ENCODE results near the gene TFB2M.
"Not testable (repeated sequence)": the region's sequence is repeated elsewhere in the genome, so short reads cannot be mapped to it uniquely, and the experiment has no call there.

TFB2M gene

DNA sequence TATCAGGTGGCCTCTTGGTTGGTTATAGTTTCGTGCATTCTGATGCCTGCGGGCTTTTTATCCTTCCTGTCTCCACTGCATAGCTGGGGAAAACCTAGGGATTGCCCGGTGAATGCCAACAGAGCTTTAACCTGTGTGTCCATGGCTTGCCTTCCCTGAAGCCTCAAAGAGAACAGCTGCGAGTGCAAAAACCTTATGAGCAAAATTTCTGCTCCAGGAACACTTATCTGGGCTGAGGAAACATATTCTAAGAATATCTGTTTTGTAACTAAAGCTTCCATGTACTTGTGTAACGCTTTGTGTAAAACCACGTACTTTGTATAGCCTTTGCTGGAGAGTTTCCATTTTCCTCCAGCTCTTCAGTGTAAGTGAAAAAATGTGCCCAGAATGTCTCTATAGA lies 7.4 kb upstream of the TFB2M start:
- TF ChIP-seq MYC (IDR thresholded peaks at IDR 0.05; ENCODE audit: low read depth, low read length) (no peak), POLR2A (IDR thresholded peaks at IDR 0.05; ENCODE audit: extremely low read depth, insufficient read length) (no peak)
- TF ChIP-seq, protein P1, sequence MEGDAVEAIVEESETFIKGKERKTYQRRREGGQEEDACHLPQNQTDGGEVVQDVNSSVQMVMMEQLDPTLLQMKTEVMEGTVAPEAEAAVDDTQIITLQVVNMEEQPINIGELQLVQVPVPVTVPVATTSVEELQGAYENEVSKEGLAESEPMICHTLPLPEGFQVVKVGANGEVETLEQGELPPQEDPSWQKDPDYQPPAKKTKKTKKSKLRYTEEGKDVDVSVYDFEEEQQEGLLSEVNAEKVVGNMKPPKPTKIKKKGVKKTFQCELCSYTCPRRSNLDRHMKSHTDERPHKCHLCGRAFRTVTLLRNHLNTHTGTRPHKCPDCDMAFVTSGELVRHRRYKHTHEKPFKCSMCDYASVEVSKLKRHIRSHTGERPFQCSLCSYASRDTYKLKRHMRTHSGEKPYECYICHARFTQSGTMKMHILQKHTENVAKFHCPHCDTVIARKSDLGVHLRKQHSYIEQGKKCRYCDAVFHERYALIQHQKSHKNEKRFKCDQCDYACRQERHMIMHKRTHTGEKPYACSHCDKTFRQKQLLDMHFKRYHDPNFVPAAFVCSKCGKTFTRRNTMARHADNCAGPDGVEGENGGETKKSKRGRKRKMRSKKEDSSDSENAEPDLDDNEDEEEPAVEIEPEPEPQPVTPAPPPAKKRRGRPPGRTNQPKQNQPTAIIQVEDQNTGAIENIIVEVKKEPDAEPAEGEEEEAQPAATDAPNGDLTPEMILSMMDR (IDR thresholded peaks at IDR 0.05; ENCODE audit: low read depth, low read length) = no peak
- TF ChIP-seq, protein P2, sequence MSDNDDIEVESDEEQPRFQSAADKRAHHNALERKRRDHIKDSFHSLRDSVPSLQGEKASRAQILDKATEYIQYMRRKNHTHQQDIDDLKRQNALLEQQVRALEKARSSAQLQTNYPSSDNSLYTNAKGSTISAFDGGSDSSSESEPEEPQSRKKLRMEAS (IDR thresholded peaks at IDR 0.05; ENCODE audit: low read depth, low read length) = no peak
- H3K4me3 ChIP-seq (ENCODE audit: low read depth, low read length) = no peak overlapping the region
- peak; percentile 34 for DNase-seq (ENCODE audit: low read depth)

DNA sequence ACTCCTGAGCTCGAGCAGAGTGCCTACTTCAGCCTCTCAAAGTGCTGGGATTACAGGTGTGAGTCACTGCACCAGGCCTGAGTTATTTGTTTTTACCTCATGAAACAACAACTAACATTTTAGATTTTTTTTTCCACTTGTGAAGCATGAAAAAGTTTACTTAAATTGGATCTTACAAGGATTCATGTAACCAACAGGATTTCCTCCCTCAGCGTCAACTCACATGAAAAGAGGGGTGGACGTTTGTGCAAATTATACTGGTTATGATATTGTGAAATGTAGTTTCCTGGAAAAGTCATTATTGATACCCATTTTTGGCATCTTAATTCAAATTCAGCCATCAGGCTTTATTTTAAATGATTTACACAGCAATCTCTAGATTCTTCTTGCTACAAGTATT lies 6.7 kb upstream of the TFB2M start:
- no peak overlapping the region for H3K4me3 ChIP-seq (ENCODE audit: low read depth, low read length)
- TF ChIP-seq MYC (IDR thresholded peaks at IDR 0.05; ENCODE audit: low read depth, low read length) (no peak), POLR2A (IDR thresholded peaks at IDR 0.05; ENCODE audit: extremely low read depth, insufficient read length) (no peak)
- TF ChIP-seq, protein P2 (IDR thresholded peaks at IDR 0.05; ENCODE audit: low read depth, low read length) = no peak
- DNase-seq (ENCODE audit: low read depth) = peak; percentile 12

DNA sequence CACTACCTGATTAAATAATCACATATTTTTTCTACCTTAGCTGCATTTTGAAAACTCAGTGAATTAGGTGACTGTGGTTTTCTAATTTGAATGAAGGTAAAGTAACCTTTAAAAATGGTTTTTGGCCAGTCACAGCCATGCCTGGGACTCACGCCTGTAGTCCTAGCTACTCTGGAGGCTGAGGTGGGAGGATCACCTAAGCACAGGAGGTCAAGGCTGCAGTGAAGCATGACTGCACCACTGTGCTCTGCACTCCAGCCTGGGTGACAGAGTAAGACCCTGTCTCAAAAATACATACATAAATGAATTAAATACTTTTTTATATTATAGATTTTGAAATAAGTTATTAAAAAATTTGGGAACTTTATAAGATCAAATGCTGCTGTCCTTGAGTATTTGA lies 5.9 kb upstream of the TFB2M start:
- no peak for DNase-seq (ENCODE audit: low read depth)
- no peak overlapping the region for H3K4me3 ChIP-seq (ENCODE audit: low read depth, low read length)
- TF ChIP-seq, protein P2 (IDR thresholded peaks at IDR 0.05; ENCODE audit: low read depth, low read length) = no peak
- TF ChIP-seq POLR2A (IDR thresholded peaks at IDR 0.05; ENCODE audit: extremely low read depth, insufficient read length) (no peak), MYC (IDR thresholded peaks at IDR 0.05; ENCODE audit: low read depth, low read length) (no peak)
- TF ChIP-seq, protein P1 (IDR thresholded peaks at IDR 0.05; ENCODE audit: low read depth, low read length) = no peak

DNA sequence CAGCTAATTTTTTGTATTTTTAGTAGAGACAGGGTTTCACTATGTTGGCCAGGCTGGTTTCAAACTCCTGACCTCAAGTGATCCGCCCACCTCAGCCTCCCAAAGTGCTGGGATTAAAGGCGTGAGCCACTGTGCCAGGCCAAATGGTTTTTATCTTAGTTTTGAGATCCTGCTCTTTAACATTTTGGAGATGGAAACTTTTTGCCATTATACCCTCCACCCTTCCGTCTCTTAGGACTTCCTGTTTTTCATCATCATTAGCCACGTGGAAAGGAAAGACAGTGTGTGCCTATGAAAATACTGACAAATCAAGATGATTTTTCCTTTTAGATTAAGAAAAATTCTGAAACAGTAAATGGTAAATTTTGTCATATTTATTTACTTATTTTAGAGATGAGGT lies 5.2 kb upstream of the TFB2M start:
- H3K4me3 ChIP-seq (ENCODE audit: low read depth, low read length) = not testable (repeated sequence)
- TF ChIP-seq, protein P2 (IDR thresholded peaks at IDR 0.05; ENCODE audit: low read depth, low read length) = peak; percentile 89
- peak; percentile 91 for TF ChIP-seq MYC (IDR thresholded peaks at IDR 0.05; ENCODE audit: low read depth, low read length)
- peak; percentile 44 for DNase-seq (ENCODE audit: low read depth)

DNA sequence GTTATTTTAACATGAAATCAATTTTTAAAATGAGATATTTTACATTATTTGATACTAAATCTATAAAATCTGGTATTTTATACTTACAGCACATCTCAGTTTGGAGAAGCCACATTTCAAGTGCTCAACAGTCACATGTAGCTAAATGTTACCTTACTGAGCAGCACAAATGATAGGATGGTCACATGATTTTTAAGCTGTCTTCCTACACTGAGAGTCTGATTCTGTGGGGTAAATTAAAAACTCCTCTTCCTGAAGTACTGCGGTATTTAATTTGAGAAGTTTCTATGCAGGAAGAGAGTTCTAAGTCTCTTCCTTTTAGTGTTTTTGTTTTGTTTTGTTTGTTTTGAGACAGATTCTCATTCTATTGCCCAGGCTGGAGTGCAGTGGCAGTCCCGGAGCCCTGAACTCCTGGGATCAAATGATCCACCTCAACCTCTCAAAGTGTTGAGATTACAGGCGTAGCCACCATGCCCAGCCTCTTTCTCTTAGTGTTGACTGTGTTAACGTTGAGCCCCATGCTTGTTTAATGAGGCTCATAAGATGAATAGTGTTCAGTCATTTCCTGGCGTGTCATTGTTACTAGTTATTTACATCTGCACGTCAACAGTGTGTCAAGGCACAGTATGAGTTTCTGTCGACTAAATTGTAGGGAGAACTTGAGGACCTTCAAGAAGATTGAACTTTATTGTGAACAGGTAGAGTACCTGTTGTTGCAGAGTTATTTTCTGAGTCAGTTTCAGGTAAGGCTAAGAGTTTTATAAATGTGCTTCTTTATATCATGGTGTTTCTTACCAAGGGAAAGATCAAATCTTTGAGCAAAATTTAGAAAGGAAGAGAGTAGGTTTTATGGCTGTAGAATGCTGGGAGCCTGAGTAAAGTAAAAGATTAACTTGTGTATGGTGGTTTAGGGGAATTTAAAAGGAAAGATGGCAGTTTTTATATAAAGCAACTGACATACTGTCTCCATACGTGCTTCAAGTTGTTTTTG lies 3.5 kb upstream of the TFB2M start:
- DNase-seq (ENCODE audit: low read depth) = peak; percentile 12
- H3K4me3 ChIP-seq (ENCODE audit: low read depth, low read length) = no peak overlapping the region
- TF ChIP-seq, protein P2 (IDR thresholded peaks at IDR 0.05; ENCODE audit: low read depth, low read length) = no peak
- TF ChIP-seq, protein P1 (IDR thresholded peaks at IDR 0.05; ENCODE audit: low read depth, low read length) = no peak
- TF ChIP-seq MYC (IDR thresholded peaks at IDR 0.05; ENCODE audit: low read depth, low read length) (no peak), POLR2A (IDR thresholded peaks at IDR 0.05; ENCODE audit: extremely low read depth, insufficient read length) (no peak)

DNA sequence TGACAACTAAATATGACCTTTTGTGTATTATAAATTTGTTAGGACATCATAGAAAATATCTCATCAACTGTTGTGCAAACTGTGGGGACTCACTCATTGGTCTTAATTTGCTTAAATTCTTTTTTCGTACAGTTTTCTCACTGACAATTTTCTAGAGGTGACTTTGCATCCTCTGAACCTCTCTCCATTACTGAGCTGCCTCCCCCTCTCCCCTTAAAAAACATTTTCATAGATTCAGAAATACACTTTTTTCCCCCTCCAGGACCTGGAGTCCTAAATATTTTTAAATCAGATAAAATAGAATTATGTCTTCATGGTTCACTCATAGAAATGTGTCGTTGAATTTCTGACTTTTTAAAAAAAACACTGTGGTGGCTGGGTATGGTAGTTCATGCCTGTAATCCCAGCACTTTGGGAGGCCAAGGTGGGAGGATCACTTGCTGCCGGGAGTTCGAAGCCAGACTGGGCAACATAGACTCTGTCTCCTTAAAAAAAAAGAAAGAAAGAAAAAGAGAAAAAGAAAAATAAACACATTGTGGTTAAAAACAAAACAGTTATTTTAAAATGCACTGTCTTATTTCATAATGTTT lies 1.7 kb upstream of the TFB2M start:
- TF ChIP-seq POLR2A (IDR thresholded peaks at IDR 0.05; ENCODE audit: extremely low read depth, insufficient read length) (no peak), MYC (IDR thresholded peaks at IDR 0.05; ENCODE audit: low read depth, low read length) (no peak)
- TF ChIP-seq, protein P1 (IDR thresholded peaks at IDR 0.05; ENCODE audit: low read depth, low read length) = no peak
- TF ChIP-seq, protein P2 (IDR thresholded peaks at IDR 0.05; ENCODE audit: low read depth, low read length) = no peak
- H3K4me3 ChIP-seq (ENCODE audit: low read depth, low read length) = peak overlapping the region; percentile 94
- no peak for DNase-seq (ENCODE audit: low read depth)
